Measurements from ENCODE around the gene VSIR.

The VSIR gene

DNA sequence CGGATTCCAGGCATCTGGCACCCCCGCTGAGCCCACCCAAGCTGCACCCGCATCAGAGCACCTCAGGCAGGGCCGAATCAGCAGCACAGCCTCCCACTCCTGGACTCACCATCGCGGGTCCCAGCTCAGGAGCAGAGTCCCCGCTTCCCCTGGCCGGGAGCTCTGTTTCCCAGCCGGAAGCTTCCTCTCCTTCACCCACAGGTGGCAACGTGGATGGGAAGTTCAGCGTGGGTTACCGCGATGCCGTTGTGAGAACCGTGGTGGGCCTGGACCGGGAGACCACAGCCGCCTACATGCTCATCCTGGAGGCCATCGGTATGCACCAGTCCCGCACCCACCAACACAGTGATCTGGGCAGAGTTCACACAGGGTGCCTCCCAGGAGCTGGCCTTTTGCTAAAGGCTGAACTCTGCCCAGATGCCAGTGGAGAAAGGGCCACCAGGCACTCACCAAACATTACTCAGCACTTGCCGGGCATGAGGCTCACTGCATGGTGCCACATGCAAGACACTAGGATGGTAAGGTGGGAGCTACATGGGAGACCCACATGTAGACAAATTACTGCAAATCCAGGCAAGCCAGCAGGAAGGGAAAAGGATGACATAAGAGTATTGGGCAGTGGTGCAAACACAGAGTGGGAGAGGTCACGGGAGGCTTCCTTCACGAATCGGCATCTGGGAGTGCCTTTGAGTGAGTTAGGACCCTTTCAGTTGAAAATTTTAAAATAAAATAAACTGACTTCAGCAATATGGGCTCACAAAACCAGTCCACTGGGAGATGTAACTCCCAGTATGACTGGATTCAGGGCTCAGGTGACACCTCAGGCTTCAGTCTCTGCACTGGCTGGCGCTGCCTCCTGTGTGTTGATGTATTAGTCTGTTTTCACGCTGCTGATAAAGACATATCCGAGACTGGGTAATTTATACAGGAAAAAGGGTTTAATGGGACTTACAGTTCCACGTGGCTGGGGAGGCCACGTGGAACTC lies 64.1 kb downstream of the VSIR start:
- no peak overlapping the region for H3K9ac ChIP-seq (ENCODE audit: low read depth, low read length)
- no peaks in the 10 kb centered on the region for H3K36me3 ChIP-seq (ENCODE audit: insufficient read depth, low read length)
- peaks cover 13% of the 10 kb centered on the region; the same call in 1 of the 2 replicates for H3K4me1 ChIP-seq (ENCODE audit: insufficient read depth, low read length)
- H3K9me3 ChIP-seq (ENCODE audit: control insufficient read depth, insufficient read depth, low read length): no peaks in the 10 kb centered on the region

DNA sequence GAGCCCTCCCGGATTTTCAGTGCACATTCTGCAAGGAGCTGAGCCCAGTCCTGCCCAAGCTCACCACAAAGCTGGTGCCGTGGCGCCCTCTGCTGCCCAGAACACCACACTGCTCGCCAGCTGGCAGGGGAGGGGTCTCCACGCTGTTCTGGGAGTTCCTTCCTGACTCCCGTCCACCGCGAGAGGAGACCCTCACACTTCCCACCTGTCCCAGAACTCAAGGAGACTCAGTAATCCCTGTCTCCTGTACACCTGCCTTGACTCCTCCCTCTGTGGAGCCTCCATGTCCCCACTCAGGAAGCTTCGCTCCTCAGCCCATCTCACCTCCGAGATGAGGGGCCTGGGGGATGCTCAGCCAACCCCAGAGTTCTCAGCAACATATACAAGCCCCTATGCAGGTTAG lies 65.0 kb downstream of the VSIR start:
- Histone ChIP-seq H3K9ac (ENCODE audit: low read depth, low read length) (no peak overlapping the region), H3K36me3 (ENCODE audit: insufficient read depth, low read length) (no peaks in the 10 kb centered on the region), H3K4me1 (ENCODE audit: insufficient read depth, low read length) (peaks cover 4% of the 10 kb centered on the region; the same call in 1 of the 2 replicates), H3K9me3 (ENCODE audit: control insufficient read depth, insufficient read depth, low read length) (no peaks in the 10 kb centered on the region)

DNA sequence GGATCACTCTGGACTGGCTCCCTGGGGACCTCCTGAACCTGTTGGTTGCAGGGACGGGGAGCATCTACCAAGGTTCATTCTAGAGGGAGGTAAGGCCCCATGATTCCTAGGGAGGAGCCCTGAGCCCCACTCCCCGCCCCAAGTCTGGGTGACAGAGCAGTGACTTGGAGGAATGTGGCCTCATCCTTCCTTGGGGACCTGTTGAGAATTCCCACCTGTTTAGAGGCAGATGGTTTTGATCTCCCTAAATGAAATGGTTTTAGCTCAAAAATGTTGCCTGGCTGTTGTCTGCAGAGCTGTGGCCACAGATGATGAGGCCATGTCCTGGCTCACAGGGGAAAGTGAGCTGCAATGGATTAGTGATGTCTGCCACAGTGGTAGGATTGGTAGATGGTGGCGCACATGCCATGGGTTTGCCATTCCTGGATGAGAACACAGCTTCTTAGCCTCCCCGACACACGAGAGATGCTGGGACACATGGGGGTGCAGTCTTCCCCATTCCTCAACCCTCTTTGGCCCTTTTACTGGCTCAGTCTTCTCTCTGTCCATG lies 66.0 kb downstream of the VSIR start:
- Histone ChIP-seq H3K9ac (ENCODE audit: low read depth, low read length) (no peak overlapping the region), H3K4me1 (ENCODE audit: insufficient read depth, low read length) (no peaks in the 10 kb centered on the region), H3K36me3 (ENCODE audit: insufficient read depth, low read length) (no peaks in the 10 kb centered on the region), H3K9me3 (ENCODE audit: control insufficient read depth, insufficient read depth, low read length) (no peaks in the 10 kb centered on the region)

DNA sequence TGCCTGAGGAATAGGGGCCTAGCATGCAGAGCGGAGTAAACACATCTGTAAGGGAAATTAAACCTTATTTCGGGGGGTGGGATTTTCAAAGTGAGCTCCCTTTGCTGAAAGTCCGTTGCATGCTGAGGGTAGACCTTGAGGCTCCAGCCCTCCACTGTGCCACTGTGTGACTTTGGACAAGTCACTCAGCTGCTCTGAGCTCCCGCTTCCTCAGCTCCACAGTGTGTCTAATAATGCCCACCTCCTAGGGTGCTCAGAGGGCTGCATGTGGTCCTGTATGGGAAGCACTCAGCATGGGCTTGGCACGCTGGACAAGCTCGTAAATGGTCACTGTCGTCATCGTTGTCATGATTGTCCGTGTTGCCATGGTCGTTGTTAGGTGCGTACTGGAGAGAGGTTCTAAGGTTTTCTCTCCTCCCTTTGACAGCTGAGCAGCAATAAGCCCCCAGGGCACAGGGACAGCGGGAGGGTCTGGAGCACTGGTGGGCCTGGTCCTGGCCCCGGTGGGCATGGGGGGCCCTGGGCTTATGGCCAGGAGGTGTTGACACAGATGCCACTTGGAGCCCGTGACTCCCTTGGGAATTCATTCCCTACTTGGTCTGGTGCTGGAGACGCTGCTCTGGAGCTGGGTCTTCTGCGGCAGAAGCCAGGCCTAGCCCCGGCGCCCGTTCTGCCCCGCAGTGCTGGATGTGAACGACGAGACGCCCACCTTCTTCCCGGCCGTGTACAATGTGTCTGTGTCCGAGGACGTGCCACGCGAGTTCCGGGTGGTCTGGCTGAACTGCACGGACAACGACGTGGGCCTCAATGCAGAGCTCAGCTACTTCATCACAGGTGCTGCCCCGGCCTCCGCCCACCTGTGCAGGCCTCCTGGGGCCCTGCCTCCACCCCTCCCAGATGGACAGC lies 66.9 kb downstream of the VSIR start:
- no peak overlapping the region for H3K9ac ChIP-seq (ENCODE audit: low read depth, low read length)
- no peaks in the 10 kb centered on the region for H3K9me3 ChIP-seq (ENCODE audit: control insufficient read depth, insufficient read depth, low read length)
- H3K4me1 ChIP-seq (ENCODE audit: insufficient read depth, low read length): no peaks in the 10 kb centered on the region
- H3K36me3 ChIP-seq (ENCODE audit: insufficient read depth, low read length): no peaks in the 10 kb centered on the region

DNA sequence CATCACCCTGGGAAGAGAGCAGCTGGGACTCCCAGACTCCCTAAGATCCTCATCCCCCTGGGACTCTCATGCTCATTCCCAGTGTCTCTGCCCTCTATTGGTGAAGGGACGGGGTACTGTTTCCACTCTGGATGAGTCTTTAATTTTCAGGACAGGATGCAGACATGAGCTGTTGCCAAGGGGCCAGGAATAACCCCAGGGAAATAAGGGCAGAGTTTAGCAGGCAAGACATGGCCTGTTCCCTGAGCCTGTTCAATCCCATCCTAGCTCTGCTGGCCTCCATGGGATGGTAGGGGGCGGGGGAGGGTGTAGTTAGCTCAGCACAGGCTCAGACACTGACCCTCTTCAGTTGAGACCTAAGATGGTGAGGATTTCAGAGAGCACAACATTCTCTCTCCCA lies 67.7 kb downstream of the VSIR start:
- Histone ChIP-seq H3K36me3 (ENCODE audit: insufficient read depth, low read length) (no peaks in the 10 kb centered on the region), H3K9ac (ENCODE audit: low read depth, low read length) (no peak overlapping the region), H3K9me3 (ENCODE audit: control insufficient read depth, insufficient read depth, low read length) (no peaks in the 10 kb centered on the region), H3K4me1 (ENCODE audit: insufficient read depth, low read length) (no peaks in the 10 kb centered on the region)

DNA sequence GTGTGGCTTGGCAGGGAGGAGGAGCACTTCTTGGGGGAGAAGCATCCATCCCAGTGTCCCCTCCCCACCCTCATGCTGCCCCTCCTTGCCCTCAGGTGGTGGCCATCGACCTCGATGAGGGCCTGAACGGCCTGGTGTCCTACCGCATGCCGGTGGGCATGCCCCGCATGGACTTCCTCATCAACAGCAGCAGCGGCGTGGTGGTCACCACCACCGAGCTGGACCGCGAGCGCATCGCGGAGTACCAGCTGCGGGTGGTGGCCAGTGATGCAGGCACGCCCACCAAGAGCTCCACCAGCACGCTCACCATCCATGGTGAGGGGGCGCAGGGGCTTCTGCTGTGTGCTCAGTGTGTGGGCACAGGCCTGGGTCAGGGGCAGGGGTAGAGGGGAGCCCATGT lies 68.5 kb downstream of the VSIR start:
- Histone ChIP-seq H3K9ac (ENCODE audit: low read depth, low read length) (no peak overlapping the region), H3K4me1 (ENCODE audit: insufficient read depth, low read length) (no peaks in the 10 kb centered on the region), H3K9me3 (ENCODE audit: control insufficient read depth, insufficient read depth, low read length) (no peaks in the 10 kb centered on the region), H3K36me3 (ENCODE audit: insufficient read depth, low read length) (no peaks in the 10 kb centered on the region)

DNA sequence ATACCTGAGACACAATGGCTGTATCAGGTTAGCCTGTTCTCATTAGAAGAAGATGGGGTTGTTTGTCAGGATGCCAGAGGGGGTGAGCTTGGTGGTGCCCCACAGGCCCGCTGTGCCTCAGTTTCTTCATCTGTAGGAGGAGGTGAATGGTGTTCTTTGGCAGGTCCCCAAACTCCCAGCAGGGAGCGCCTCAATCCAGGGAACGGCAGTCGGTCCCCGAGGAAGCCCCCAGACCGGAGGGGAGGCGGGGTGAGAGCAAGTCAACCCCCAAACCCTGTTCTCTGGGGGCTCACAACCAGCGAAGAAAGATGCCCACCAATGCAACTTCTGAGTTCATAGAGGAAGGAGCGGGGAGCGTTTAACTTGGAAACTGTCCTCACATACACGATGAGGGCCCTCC lies 69.7 kb downstream of the VSIR start:
- Histone ChIP-seq H3K9ac (ENCODE audit: low read depth, low read length) (no peak overlapping the region), H3K9me3 (ENCODE audit: control insufficient read depth, insufficient read depth, low read length) (no peaks in the 10 kb centered on the region), H3K36me3 (ENCODE audit: insufficient read depth, low read length) (no peaks in the 10 kb centered on the region), H3K4me1 (ENCODE audit: insufficient read depth, low read length) (no peaks in the 10 kb centered on the region)

DNA sequence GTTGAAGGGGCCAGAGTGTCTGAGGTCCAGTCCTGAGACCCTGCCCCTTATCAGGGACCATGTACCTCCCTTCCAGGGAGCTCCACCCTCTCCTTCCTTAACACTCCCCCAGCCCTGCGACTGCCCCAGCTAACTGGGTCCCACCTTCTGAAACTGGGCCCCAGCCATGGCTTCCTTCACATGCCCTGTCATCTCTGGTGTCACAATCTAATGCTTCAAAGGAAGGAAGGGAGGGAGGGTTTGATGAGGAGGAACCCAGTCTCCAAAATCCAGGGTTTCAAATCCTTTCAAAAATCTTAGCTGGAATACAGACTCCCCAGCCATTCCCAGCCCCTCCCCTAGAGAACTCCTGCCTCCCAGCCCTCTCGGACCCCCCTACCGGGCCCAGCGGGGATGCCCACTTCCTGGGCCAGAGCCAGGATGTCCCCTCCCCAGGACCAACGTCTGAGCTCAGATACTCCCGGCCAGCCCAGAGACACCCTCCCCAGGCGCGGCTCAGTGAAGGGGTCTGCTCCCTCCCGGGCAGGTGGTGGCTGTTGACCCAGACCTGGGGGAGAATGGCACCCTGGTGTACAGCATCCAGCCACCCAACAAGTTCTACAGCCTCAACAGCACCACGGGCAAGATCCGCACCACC lies 71.7 kb downstream of the VSIR start:
- H3K4me1 ChIP-seq (ENCODE audit: insufficient read depth, low read length): no peaks in the 10 kb centered on the region
- H3K9ac ChIP-seq (ENCODE audit: low read depth, low read length): no peak overlapping the region
- H3K9me3 ChIP-seq (ENCODE audit: control insufficient read depth, insufficient read depth, low read length): no peaks in the 10 kb centered on the region
- H3K36me3 ChIP-seq (ENCODE audit: insufficient read depth, low read length): no peaks in the 10 kb centered on the region

DNA sequence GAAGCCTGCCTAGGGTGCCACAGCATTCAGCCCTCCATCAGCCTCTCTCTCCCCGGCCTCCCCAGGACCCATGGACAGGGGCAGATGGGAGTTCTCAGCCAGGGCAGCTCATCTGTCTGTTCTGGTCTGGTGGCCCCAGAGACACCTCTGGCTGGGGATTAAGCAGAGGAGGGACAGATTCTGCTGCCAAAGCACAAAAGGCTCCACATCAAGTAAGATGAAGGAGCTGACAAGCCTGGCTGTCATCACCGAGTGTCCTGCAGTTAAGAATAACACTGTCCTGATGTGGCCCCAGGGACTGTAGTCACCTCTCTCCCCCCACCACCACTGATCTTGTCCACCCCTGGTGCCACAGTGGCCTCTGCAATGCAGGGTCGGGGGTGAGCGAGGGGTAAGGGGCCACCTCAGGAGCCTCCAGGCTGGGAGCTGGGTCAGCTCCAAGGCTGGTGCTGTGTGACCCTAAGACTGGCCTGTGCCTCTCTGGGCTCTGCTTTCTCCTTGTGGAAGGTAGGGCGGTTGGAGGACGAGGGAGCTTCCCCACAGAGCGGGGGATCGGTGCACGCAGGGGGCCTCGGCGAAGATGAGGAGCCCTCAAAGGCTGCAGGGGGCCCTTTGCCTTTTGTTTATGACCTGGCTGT lies 72.5 kb downstream of the VSIR start:
- Histone ChIP-seq H3K9me3 (ENCODE audit: control insufficient read depth, insufficient read depth, low read length) (no peaks in the 10 kb centered on the region), H3K9ac (ENCODE audit: low read depth, low read length) (no peak overlapping the region), H3K4me1 (ENCODE audit: insufficient read depth, low read length) (no peaks in the 10 kb centered on the region; the same call in 1 of the 2 replicates), H3K36me3 (ENCODE audit: insufficient read depth, low read length) (no peaks in the 10 kb centered on the region)

DNA sequence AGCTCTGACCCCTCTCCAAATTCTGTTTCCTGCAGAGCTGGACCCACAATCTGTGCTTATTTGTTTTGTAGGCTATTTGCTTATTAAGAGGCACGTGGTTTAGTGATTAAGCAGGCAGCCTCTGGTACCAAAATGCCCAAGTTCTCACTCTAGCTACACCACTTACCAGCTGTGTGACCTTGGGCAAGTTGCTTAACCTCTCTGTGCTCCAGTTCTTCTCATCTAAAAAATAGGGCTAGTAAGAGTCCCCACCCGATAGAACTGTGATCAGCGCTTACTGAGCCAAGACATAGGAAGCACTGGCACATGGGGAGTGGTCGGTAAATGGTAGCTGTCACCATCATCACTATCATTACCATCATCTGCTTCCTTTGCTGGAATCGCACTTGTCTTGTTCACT lies 74.6 kb downstream of the VSIR start:
- no peak overlapping the region for H3K9ac ChIP-seq (ENCODE audit: low read depth, low read length)
- no peaks in the 10 kb centered on the region for H3K9me3 ChIP-seq (ENCODE audit: control insufficient read depth, insufficient read depth, low read length)
- no peaks in the 10 kb centered on the region for H3K36me3 ChIP-seq (ENCODE audit: insufficient read depth, low read length)
- H3K4me1 ChIP-seq (ENCODE audit: insufficient read depth, low read length): no peaks in the 10 kb centered on the region; the same call in 1 of the 2 replicates

DNA sequence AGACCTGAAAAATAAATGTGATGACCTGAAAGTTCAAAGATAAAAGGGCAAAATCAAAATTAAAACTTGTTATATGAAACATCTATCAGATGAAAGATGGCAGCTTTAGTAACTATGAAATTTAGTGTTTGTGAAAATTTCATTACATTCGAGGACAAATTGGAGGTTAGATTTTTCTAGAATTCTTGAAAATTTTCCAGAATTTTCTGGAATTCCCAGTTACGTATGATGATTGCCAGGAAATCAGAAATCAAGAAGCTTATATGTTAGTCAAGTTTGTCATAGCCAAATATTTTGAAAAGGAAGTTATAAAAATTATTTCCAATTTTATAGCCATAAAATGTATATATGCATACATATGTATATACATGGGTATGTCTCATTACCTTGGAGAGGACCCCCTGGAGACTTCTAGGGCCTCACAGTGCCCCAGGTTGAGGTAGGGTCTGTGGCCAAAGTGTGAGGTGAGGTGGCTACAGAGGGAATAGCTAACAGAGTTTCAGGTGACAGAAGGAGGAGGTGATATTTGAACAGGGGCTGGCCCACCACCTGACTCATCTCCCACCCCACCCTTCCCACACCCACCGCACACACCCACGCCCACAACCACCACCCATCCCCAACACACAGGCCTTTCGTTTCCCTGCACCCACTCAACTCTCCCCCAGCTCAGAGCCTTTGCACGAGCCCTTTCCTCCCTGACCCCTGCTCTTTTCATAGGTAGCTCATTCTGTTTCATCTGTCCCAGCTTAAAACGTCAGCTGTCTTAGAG lies 75.2 kb downstream of the VSIR start:
- H3K36me3 ChIP-seq (ENCODE audit: insufficient read depth, low read length): no peaks in the 10 kb centered on the region
- no peaks in the 10 kb centered on the region for H3K9me3 ChIP-seq (ENCODE audit: control insufficient read depth, insufficient read depth, low read length)
- no peak overlapping the region for H3K9ac ChIP-seq (ENCODE audit: low read depth, low read length)
- H3K4me1 ChIP-seq (ENCODE audit: insufficient read depth, low read length): no peaks in the 10 kb centered on the region; the same call in 1 of the 2 replicates
